RWPE1 (cell line): Measurements from ENCODE around the gene APOE.

ENCODE experiments used
- CTCF ChIA-PET: fragments of 350-600 bp; sonication (Branson Sonifier 250); formaldehyde crosslinking; extraction: SDS; loops from one replicate; lab custom pipeline; 2021; lab: Yijun Ruan, JAX
- POLR2A ChIA-PET: fragments of 400-600 bp; formaldehyde crosslinking; extraction: SDS; loops from one replicate; lab custom pipeline; 2020; ENCODE audit warnings: antibody characterized with exemption; ENCODE audit not compliant: low non-redundant PET; lab: Yijun Ruan, JAX
- DNase-seq: peaks from one replicate; pipeline ENCODE4 v3.0.0; 2012; ENCODE audit warnings: low spot score
- H3K27ac ChIP-seq: fragments of 450-650 bp; 2 replicates; pipeline ENCODE4 v1.5.1; 2017
- CTCF ChIP-seq: fragments of 450-650 bp; conservative IDR thresholded peaks from 2 replicates; pipeline ENCODE4 v1.5.1; 2017; ENCODE audit warnings: low read depth, mild to moderate bottlenecking

The APOE gene

GRCh38 chr19:44939668-44940067 lies 34.1 kb downstream of the APOE start:
- CTCF ChIA-PET: interaction anchor here (0.8 to 0.9 kb wide), 2 partner anchors 36 to 113 kb away, joined by 3 to 5 read pairs; no protein-coding TSS in a partner anchor
- H3K27ac ChIP-seq: no peak overlapping the region
- no peak for DNase-seq
- POLR2A ChIA-PET: no interaction called here
- no peak for TF ChIP-seq CTCF

DNA sequence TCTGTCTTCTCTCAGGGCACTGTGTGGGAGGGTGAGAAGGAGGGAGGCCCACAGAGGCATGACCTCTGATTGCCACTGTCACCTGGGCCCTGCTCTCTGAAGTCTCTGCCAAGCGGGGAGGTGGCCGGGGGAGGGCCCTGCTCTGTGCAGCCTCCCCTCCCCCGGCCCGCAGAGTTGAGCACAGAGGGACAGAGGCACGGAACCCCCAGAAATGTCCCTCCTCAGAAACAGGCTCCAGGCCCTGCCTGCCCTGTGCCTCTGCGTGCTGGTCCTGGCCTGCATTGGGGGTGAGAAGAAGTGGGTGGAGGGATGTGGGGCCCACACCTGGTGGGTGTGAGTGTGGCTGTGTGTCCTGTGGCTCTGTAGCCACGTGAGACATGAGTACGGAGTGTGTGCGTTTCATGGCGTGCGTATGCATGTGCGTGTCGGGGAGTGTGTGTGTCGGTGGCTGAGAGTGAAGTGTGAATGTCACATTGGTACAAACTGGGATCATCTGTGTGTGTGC lies 36.5 kb downstream of the APOE start, which contains the start of gene APOC4:
APOC4 (plus strand) TSS at position 171 of the 505 bp plus-strand sequence; CDS start at position 212, 41 bp downstream.
- POLR2A ChIA-PET: no interaction called here
- CTCF ChIA-PET: no interaction called here
- no peak for DNase-seq
- TF ChIP-seq CTCF: no peak
- H3K27ac ChIP-seq: no peak within 1 kb of the TSS

GRCh38 chr19:44943801-44944249 lies 38.2 kb downstream of the APOE start:
- H3K27ac ChIP-seq: no peak overlapping the region
- no peak for DNase-seq
- CTCF ChIA-PET: interaction anchor here (0.6 to 0.7 kb wide), 2 partner anchors 26 to 54 kb away, joined by 3 to 8 read pairs; no protein-coding TSS in a partner anchor
- TF ChIP-seq CTCF: no peak
- POLR2A ChIA-PET: no interaction called here

- no peak for TF ChIP-seq CTCF
- DNase-seq: no peak
- ChIA-PET CTCF (no interaction called here), POLR2A (no interaction called here)
- H3K27ac ChIP-seq: no peak overlapping the region; the same call in 1 of the 2 replicates
Observed at GRCh38 chr19:44947041-44947581, 41.5 kb downstream of the APOE start.

DNA sequence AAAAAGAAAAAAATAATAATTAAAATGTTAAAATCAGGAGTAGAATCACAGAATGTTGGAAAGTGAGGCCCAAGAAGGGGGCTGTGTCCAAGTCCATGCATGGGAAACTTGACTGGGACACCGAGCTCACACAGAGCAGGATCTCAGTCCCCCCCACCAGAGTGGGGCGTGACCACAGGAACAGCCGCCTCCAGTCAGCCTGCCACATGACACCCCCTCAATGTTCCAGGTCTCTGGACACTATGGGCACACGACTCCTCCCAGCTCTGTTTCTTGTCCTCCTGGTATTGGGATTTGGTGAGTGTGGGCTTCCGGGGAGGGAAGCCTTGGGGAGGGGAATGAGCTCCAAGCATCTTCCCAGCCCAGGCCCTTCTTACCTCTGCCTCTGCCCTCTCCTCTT lies 42.6 kb downstream of the APOE start:
- no peak for TF ChIP-seq CTCF
- ChIA-PET CTCF (no interaction called here), POLR2A (no interaction called here)
- H3K27ac ChIP-seq: no peak overlapping the region
- no peak for DNase-seq

- POLR2A ChIA-PET: no interaction called here
- CTCF ChIA-PET: interaction anchor here (0.6 kb wide), 1 partner anchor 1225 kb away, joined by 3 read pairs; no protein-coding TSS in a partner anchor
- no peak for TF ChIP-seq CTCF
- no peak for DNase-seq
- H3K27ac ChIP-seq: no peak overlapping the region
Observed at GRCh38 chr19:44948763-44949374, 43.3 kb downstream of the APOE start.
